ENCODE results near the gene MVB12A.

MVB12A gene

GRCh38 chr19:17469092-17469480 is 49.2 kb downstream of the MVB12A start:
- no peaks in the 10 kb centered on the region for H3K9me3 ChIP-seq (ENCODE audit: low read depth, low read length)
- no peak for DNase-seq (ENCODE audit: low read depth, low spot score)
- no peak overlapping the region for H3K9ac ChIP-seq (ENCODE audit: insufficient read length)
- H3K27ac ChIP-seq, result 0 out of 2 replicates have a peak overlapping the region, but pooled peaks have one; percentile 8
- peak overlapping the region; percentile 80 for H3K4me3 ChIP-seq
- TF ChIP-seq POLR2AphosphoS5 (IDR thresholded peaks at IDR 0.05; ENCODE audit: borderline replicate concordance, low read depth, low read length) (no peak), EZH2 (IDR thresholded peaks at IDR 0.05) (no peak), FOXP2 (optimal IDR thresholded peaks at IDR 0.05; ENCODE audit: control extremely low read depth, extremely low read length, insufficient read depth) (no peak)
- H3K36me3 ChIP-seq (ENCODE audit: insufficient read depth, low read length), result no peaks in the 10 kb centered on the region

GRCh38 chr19:17469481-17470067 is 49.7 kb downstream of the MVB12A start:
- Histone ChIP-seq H3K9me3 (ENCODE audit: low read depth, low read length) (no peaks in the 10 kb centered on the region), H3K9ac (ENCODE audit: insufficient read length) (no peak overlapping the region), H3K36me3 (ENCODE audit: insufficient read depth, low read length) (no peaks in the 10 kb centered on the region), H3K27ac (no peak overlapping the region), H3K4me3 (peak overlapping the region; percentile 80)
- no peak for TF ChIP-seq EZH2 (IDR thresholded peaks at IDR 0.05)
- TF ChIP-seq FOXP2 (optimal IDR thresholded peaks at IDR 0.05; ENCODE audit: control extremely low read depth, extremely low read length, insufficient read depth), result no peak
- no peak for TF ChIP-seq POLR2AphosphoS5 (IDR thresholded peaks at IDR 0.05; ENCODE audit: borderline replicate concordance, low read depth, low read length)
- peak; percentile 78 for DNase-seq (ENCODE audit: low read depth, low spot score)

GRCh38 chr19:17470068-17470841 is 50.4 kb downstream of the MVB12A start, which contains the start of gene SLC27A1:
TSS of gene SLC27A1 (plus strand) at chr19:17470524. CDS start at chr19:17470541, 17 bp downstream.
- peak within 1 kb of the TSS; percentile 32 for H3K9ac ChIP-seq (ENCODE audit: insufficient read length)
- peak within 1 kb of the TSS; percentile 80 for H3K4me3 ChIP-seq
- H3K36me3 ChIP-seq (ENCODE audit: insufficient read depth, low read length), result no peaks in the 10 kb centered on the region
- DNase-seq (ENCODE audit: low read depth, low spot score), result peak; percentile 87
- no peak for TF ChIP-seq POLR2AphosphoS5 (IDR thresholded peaks at IDR 0.05; ENCODE audit: borderline replicate concordance, low read depth, low read length)
- TF ChIP-seq FOXP2 (optimal IDR thresholded peaks at IDR 0.05; ENCODE audit: control extremely low read depth, extremely low read length, insufficient read depth), result no peak
- H3K27ac ChIP-seq, result no peak within 1 kb of the TSS
- no peaks in the 10 kb centered on the region for H3K9me3 ChIP-seq (ENCODE audit: low read depth, low read length)

DNA sequence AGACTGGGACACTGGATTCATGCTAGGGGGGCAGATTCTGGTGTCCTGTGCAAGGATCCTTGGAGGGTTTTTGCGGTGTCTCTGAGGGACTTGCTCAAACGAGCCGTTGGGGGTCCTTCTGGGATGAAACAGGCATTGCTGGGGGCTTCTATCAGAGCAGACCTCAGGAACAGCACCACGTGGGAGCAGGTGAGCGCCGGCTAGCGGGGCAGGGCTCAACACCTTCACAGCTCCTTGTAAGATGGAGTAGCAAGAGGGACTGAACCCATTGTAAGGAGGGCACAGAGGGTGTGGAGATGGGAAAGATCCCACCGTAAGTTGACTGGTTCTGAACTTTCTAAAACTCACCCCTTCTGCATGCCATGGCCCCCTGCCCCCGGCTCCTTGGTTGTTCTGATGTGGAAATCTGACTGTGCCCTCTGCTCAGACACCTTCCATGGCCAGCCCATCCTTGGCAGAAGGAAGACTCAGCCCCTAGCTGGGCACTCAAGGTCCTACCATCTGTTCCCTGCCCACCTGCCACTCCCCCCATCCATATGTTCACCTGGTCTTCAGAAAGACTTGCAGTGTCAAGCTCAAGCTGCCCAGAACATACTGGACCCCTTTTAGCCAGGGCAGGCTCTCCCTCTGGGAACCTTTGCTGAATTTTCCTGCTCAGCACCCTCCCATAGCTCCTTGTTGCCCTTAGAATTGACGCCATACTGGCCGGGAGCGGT is 51.7 kb downstream of the MVB12A start:
- peak overlapping the region; percentile 80 for H3K4me3 ChIP-seq
- no peak for DNase-seq (ENCODE audit: low read depth, low spot score)

GRCh38 chr19:17473041-17473440 is 53.2 kb downstream of the MVB12A start:
- H3K9me3 ChIP-seq (ENCODE audit: low read depth, low read length), result no peaks in the 10 kb centered on the region
- H3K9ac ChIP-seq (ENCODE audit: insufficient read length), result no peak overlapping the region
- H3K27ac ChIP-seq, result no peak overlapping the region
- DNase-seq (ENCODE audit: low read depth, low spot score), result no peak
- H3K4me3 ChIP-seq, result no peak overlapping the region
- no peaks in the 10 kb centered on the region for H3K36me3 ChIP-seq (ENCODE audit: insufficient read depth, low read length)
- no peak for TF ChIP-seq FOXP2 (optimal IDR thresholded peaks at IDR 0.05; ENCODE audit: control extremely low read depth, extremely low read length, insufficient read depth)
- TF ChIP-seq POLR2AphosphoS5 (IDR thresholded peaks at IDR 0.05; ENCODE audit: borderline replicate concordance, low read depth, low read length), result no peak
- TF ChIP-seq EZH2 (IDR thresholded peaks at IDR 0.05), result no peak

More for the DNA sequence above, 51.7 kb downstream of the MVB12A start:
- H3K9me3 ChIP-seq (ENCODE audit: low read depth, low read length), result no peaks in the 10 kb centered on the region
- H3K36me3 ChIP-seq (ENCODE audit: insufficient read depth, low read length), result no peaks in the 10 kb centered on the region
- H3K27ac ChIP-seq, result no peak overlapping the region
- TF ChIP-seq FOXP2 (optimal IDR thresholded peaks at IDR 0.05; ENCODE audit: control extremely low read depth, extremely low read length, insufficient read depth) (no peak), POLR2AphosphoS5 (IDR thresholded peaks at IDR 0.05; ENCODE audit: borderline replicate concordance, low read depth, low read length) (no peak), EZH2 (IDR thresholded peaks at IDR 0.05) (no peak)
- H3K9ac ChIP-seq (ENCODE audit: insufficient read length), result peak overlapping the region; percentile 32

Data from SK-N-MC (cell line).